ENCODE results near the gene UNC13A. TPM values are rescaled to one million over a fixed set of nuclear protein-coding genes. Genes with fewer than 3 reads are reported as not detected.
A peak's percentile ranks its signal among the peaks of the same experiment; 100 is the strongest.

UNC13A gene
- total RNA-seq, 1 experiment from 2014 or later, result 0.21 TPM

DNA sequence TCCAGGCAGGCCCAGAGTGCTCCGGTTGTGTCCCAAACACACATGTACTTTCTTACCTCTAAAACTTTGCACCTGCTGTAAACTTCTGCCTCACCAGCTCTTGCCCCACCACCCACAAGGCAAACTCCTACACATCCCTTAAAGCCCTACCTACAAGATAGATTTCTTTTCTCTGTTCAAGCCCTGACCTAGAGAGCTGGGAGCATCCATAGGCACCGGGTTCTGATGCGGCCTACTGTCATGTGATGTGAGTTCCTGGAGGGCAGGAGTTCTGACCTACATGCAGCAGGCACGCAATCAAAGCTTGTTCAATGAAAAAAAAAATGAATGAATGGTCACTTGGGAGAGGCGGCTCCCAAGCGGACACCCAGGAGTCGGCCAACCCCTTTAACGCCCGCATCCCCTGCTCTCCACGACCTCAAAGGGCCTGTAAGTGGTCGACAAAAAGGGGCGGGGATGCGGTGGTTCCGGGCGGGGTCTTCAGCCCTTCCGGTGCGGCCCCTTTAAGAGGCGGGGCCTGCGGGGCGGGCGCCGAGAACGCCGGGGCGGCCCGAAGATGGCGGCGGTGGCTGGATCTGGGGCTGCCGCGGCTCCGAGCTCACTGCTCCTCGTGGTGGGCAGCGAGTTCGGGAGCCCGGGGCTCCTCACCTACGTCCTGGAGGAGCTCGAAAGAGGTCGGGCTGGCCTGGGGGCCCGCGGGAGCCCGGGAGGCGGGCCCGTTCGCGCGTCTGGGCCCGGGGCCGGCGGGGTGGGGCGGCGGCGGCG lies 31.0 kb upstream of the UNC13A start, which contains the start of gene MAP1S:
Gene MAP1S, plus strand, starts transcription at position 534 of the 765 bp plus-strand sequence. Its CDS starts 23 bp downstream, at position 557.
- H3K9me3 Mint-ChIP-seq (ENCODE audit: unreplicated experiment), result no peaks in the 10 kb centered on the region
- intact Hi-C loops (cut with micrococcal nuclease), result loop anchor here (5.0 kb wide), 1 partner anchor 48 kb away; no protein-coding TSS in a partner anchor
- DNase-seq (ENCODE audit: unreplicated experiment), result peak; percentile 48
- ChIA-PET POLR2A (interaction anchor here (0.6 to 1.5 kb wide), 6 partner anchors 13 to 213 kb away, joined by 3 to 7 read pairs (median 4); partner anchors contain the start of gene PGLS), CTCF (interaction anchor here (0.6 to 1.8 kb wide), 5 partner anchors 10 to 1005 kb away, joined by 3 to 4 read pairs (median 4); no protein-coding TSS in a partner anchor)
- H3K27me3 Mint-ChIP-seq (ENCODE audit: insufficient read depth, unreplicated experiment), result no peaks in the 10 kb centered on the region
- no TSS peak for BruUV-seq (replicated peaks)
- peak within 1 kb of the TSS; percentile 62 for H3K27ac Mint-ChIP-seq (ENCODE audit: low read depth, unreplicated experiment)
- H3K4me1 Mint-ChIP-seq (ENCODE audit: insufficient read depth, unreplicated experiment), result peaks cover 21% of the 10 kb centered on the region
- TF ChIP-seq, protein P1, sequence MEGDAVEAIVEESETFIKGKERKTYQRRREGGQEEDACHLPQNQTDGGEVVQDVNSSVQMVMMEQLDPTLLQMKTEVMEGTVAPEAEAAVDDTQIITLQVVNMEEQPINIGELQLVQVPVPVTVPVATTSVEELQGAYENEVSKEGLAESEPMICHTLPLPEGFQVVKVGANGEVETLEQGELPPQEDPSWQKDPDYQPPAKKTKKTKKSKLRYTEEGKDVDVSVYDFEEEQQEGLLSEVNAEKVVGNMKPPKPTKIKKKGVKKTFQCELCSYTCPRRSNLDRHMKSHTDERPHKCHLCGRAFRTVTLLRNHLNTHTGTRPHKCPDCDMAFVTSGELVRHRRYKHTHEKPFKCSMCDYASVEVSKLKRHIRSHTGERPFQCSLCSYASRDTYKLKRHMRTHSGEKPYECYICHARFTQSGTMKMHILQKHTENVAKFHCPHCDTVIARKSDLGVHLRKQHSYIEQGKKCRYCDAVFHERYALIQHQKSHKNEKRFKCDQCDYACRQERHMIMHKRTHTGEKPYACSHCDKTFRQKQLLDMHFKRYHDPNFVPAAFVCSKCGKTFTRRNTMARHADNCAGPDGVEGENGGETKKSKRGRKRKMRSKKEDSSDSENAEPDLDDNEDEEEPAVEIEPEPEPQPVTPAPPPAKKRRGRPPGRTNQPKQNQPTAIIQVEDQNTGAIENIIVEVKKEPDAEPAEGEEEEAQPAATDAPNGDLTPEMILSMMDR (IDR thresholded peaks at IDR 0.05; ENCODE audit: unreplicated experiment), result no peak
- H3K36me3 Mint-ChIP-seq (ENCODE audit: insufficient read depth, unreplicated experiment), result peaks cover 15% of the 10 kb centered on the region
- H3K4me3 Mint-ChIP-seq (ENCODE audit: unreplicated experiment), result peak within 1 kb of the TSS; percentile 78

DNA sequence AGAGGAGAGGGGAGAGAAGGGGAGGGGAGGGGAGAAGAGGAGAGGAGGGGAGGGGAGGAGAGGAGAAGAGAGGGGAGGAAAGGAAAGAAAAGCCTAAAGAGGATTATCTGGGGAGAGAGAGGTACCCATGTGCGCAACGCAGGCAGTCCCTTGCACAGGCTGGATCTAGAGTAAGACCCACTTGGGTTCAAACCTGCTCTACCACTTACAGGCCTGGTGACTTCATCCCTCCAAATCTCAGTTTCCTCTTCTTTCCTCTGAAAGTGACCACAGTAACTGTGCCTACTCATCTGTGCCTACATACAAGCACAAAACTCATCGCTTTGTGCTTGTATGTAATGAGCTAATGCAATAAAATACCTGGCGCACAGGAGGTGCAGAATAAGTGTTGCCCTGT lies 30.4 kb upstream of the UNC13A start:
- CTCF ChIA-PET, result interaction anchor here (0.6 to 1.8 kb wide), 4 partner anchors 10 to 1004 kb away, joined by 3 to 4 read pairs (median 4); no protein-coding TSS in a partner anchor
- Mint-ChIP-seq H3K27ac (ENCODE audit: low read depth, unreplicated experiment) (peak overlapping the region; percentile 62), H3K27me3 (ENCODE audit: insufficient read depth, unreplicated experiment) (no peaks in the 10 kb centered on the region), H3K4me1 (ENCODE audit: insufficient read depth, unreplicated experiment) (peaks cover 21% of the 10 kb centered on the region), H3K9me3 (ENCODE audit: unreplicated experiment) (no peaks in the 10 kb centered on the region), H3K36me3 (ENCODE audit: insufficient read depth, unreplicated experiment) (peaks cover 13% of the 10 kb centered on the region), H3K4me3 (ENCODE audit: unreplicated experiment) (peak overlapping the region; percentile 78)
- TF ChIP-seq, protein P1 (IDR thresholded peaks at IDR 0.05; ENCODE audit: unreplicated experiment), result no peak
- no peak for DNase-seq (ENCODE audit: unreplicated experiment)
- POLR2A ChIA-PET, result interaction anchor here (0.8 to 1.2 kb wide), 3 partner anchors 12 to 214 kb away, joined by 3 to 4 read pairs (median 3); no protein-coding TSS in a partner anchor
- intact Hi-C loops (cut with micrococcal nuclease), result loop anchor here (5.0 kb wide), 1 partner anchor 49 kb away; no protein-coding TSS in a partner anchor
- no TSS peak for BruUV-seq (replicated peaks)

DNA sequence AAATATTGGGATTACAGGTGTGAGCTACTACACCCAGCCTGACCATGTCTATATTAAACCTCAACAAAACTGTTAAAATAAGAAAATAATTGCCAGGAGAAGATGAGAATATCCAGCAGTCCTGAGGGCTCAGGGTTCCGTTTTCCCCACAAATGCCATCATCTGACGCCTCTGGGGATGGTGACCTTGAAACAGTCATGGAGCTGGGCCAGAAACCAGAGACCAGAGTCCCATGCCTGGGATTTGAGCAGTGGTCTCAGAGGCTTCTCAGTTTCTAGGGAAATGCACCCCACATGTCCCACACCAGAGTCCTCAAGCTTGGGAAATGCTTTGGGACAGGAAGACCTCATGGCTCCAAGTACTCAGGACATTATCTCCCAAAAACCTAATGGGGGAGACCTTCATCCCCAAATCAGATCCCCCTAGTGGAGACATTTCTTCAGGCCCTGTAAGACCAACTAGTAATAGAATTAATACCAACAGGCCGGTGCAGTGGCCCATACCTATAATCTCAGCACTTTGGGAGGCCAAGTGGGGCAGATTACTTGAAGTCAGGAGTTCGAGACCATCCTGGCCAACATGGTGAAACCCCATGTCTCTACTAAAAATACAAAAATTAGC lies 28.3 kb upstream of the UNC13A start:
- no peaks in the 10 kb centered on the region for H3K9me3 Mint-ChIP-seq (ENCODE audit: unreplicated experiment)
- DNase-seq (ENCODE audit: unreplicated experiment), result no peak
- POLR2A ChIA-PET, result no interaction called here
- H3K27ac Mint-ChIP-seq (ENCODE audit: low read depth, unreplicated experiment), result no peak overlapping the region
- intact Hi-C loops (cut with micrococcal nuclease), result loop anchor here (5.0 kb wide), 1 partner anchor 51 kb away; no protein-coding TSS in a partner anchor
- BruUV-seq (replicated peaks), result no TSS peak
- H3K36me3 Mint-ChIP-seq (ENCODE audit: insufficient read depth, unreplicated experiment), result peaks cover 13% of the 10 kb centered on the region
- H3K27me3 Mint-ChIP-seq (ENCODE audit: insufficient read depth, unreplicated experiment), result no peaks in the 10 kb centered on the region
- TF ChIP-seq, protein P1 (IDR thresholded peaks at IDR 0.05; ENCODE audit: unreplicated experiment), result no peak
- CTCF ChIA-PET, result interaction anchor here (1.0 kb wide), 1 partner anchor 13 kb away, joined by 4 read pairs; no protein-coding TSS in a partner anchor
- H3K4me3 Mint-ChIP-seq (ENCODE audit: unreplicated experiment), result no peak overlapping the region
- peaks cover 18% of the 10 kb centered on the region for H3K4me1 Mint-ChIP-seq (ENCODE audit: insufficient read depth, unreplicated experiment)

DNA sequence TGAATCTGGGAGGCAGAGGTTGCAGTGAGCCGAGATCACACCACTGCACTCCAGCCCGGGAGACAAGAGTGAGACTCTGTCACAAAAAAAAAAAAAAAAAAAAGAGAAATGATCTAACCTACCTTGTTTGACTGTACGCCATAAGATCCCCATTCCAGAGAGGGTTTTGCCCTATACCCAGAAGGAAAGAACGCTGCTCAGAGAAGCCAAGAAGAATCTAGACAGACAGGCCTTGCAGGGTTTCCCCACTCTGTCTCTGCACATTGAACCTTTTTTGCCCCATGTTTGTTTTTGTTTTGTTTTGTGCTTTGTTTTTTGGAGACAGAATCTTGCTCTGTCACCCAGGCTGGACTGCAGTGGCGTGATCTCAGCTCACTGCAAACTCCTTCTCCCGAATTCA lies 23.7 kb upstream of the UNC13A start:
- no TSS peak for BruUV-seq (replicated peaks)
- Mint-ChIP-seq H3K9me3 (ENCODE audit: unreplicated experiment) (no peaks in the 10 kb centered on the region), H3K4me1 (ENCODE audit: insufficient read depth, unreplicated experiment) (no peaks in the 10 kb centered on the region), H3K27ac (ENCODE audit: low read depth, unreplicated experiment) (no peak overlapping the region), H3K27me3 (ENCODE audit: insufficient read depth, unreplicated experiment) (no peaks in the 10 kb centered on the region), H3K36me3 (ENCODE audit: insufficient read depth, unreplicated experiment) (no peaks in the 10 kb centered on the region), H3K4me3 (ENCODE audit: unreplicated experiment) (no peak overlapping the region)
- intact Hi-C loops (cut with micrococcal nuclease), result no loop called here
- no peak for DNase-seq (ENCODE audit: unreplicated experiment)
- POLR2A ChIA-PET, result interaction anchor here (0.7 kb wide), 1 partner anchor 87 kb away, joined by 3 read pairs; no protein-coding TSS in a partner anchor
- TF ChIP-seq, protein P1 (IDR thresholded peaks at IDR 0.05; ENCODE audit: unreplicated experiment), result no peak
- CTCF ChIA-PET, result no interaction called here
